GM10248 (cell line): ENCODE measurements around the gene RALGAPA2.

Source experiments
- CTCF ChIA-PET: fragments of 300-600 bp; sonication (Branson Sonifier 250); formaldehyde crosslinking; extraction: SDS; loops from one replicate; lab custom pipeline; 2021; ENCODE audit warnings: antibody characterized with exemption; lab: Yijun Ruan, JAX
- POLR2A ChIA-PET: fragments of 350-650 bp; sonication (Branson Sonifier 250); formaldehyde crosslinking; extraction: SDS; loops from one replicate; lab custom pipeline; 2020; ENCODE audit warnings: antibody characterized with exemption; lab: Yijun Ruan, JAX
- DNase-seq: peaks from one replicate; pipeline ENCODE4 v3.0.0; 2012; ENCODE audit errors: extremely low spot score
- CTCF ChIP-seq: IDR thresholded peaks from 2 replicates; pipeline ENCODE4 v1.5.1; 2012; ENCODE audit warnings: mild to moderate bottlenecking, low read depth; ENCODE audit errors: extremely low read depth, missing control alignments, control extremely low read depth

The RALGAPA2 gene

GRCh38 chr20:20712474-20713243, at the start of gene RALGAPA2:
Gene RALGAPA2, minus strand, starts transcription at chr20:20712644. Its CDS starts 164 bp downstream, at chr20:20712480.
- ChIA-PET CTCF (interaction anchor here (1.0 to 2.2 kb wide), 5 partner anchors 10 to 695 kb away, joined by 3 to 12 read pairs (median 4); partner anchors contain the start of gene NAA20), POLR2A (no interaction called here)
- no peak for TF ChIP-seq CTCF
- peak; percentile 96 for DNase-seq

DNA sequence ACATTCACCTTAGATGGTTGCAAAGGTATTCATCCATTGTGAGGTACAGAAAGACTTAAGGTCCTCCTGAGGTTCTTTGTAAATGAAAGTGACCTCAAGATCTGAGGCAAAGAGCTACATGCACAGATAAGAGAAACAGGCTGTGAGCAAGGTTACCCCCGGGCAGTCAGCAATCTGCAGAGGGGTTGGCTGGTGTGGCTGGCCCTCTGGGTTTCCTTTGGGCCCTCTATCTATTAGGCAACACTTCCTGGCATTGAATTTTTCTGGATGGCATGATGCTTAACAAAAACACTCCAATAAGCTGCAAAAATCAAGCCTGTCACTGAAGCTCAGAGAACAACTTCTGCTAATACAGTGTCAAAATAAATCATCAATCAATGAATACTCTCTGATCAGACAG, 48.9 kb upstream of the RALGAPA2 start:
- no peak for TF ChIP-seq CTCF
- POLR2A ChIA-PET, result no interaction called here
- CTCF ChIA-PET, result interaction anchor here (1.0 to 1.8 kb wide), 5 partner anchors 10 to 63 kb away, joined by 3 to 4 read pairs (median 3); no protein-coding TSS in a partner anchor
- DNase-seq, result no peak

DNA sequence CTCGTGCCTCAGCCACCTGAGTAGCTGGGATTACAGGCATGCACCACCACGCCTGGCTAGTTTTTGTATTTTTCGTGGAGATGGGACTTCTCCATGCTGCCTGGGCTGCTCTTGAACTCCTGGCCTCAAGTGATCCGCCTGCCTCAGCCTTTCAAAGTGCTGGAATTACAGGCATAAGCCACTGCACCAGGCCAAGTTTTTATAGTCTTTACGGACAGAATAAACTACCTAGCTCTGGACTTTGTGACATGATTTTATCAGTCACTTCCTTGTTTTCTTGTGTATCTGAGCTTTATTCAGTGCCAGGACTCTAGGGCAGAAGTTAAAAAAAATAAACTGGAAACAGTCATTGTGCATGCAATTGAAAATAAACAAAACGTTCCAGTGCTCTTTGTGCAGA, 46.7 kb upstream of the RALGAPA2 start:
- CTCF ChIA-PET, result interaction anchor here (3.3 kb wide), 1 partner anchor 66 kb away, joined by 11 read pairs; no protein-coding TSS in a partner anchor
- TF ChIP-seq CTCF, result no peak
- POLR2A ChIA-PET, result no interaction called here
- DNase-seq, result no peak

GRCh38 chr20:20755674-20756319, 43.4 kb upstream of the RALGAPA2 start:
- POLR2A ChIA-PET, result no interaction called here
- CTCF ChIA-PET, result interaction anchor here (1.5 to 3.3 kb wide), 2 partner anchors 10 to 69 kb away, joined by 6 to 11 read pairs; no protein-coding TSS in a partner anchor
- no peak for DNase-seq
- no peak for TF ChIP-seq CTCF

GRCh38 chr20:20755231-20755630, 42.8 kb upstream of the RALGAPA2 start:
- CTCF ChIA-PET, result no interaction called here
- no peak for TF ChIP-seq CTCF
- DNase-seq, result no peak
- POLR2A ChIA-PET, result no interaction called here

DNA sequence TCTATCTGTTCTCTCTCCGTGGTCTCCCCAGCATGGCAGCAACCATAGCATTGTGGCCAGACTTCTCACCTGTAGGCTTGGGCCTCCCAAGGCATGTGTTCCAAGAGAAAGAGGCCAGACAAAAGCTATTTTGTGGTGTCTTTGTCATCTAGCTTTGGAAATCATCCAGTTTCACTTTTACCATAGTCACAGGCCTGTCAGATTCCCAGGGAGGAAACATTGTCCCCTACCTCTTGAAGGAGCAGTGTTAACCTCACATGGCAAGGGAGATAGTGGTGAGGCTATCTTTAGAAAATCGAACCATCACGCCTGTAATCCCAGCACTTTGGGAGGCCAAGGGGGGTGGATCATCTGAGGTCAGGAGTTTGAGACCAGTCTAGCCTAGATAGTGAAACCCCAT, 42.3 kb upstream of the RALGAPA2 start:
- CTCF ChIA-PET, result no interaction called here
- POLR2A ChIA-PET, result no interaction called here
- no peak for DNase-seq
- no peak for TF ChIP-seq CTCF
